Uterus (tissue), 4 donors: ENCODE results near the gene MSRB3. TPM values are rescaled to one million over a fixed set of nuclear protein-coding genes. Genes with fewer than 3 reads are reported as not detected.
A peak's percentile ranks its signal among the peaks of the same experiment; 100 is the strongest.

Experiments
- DNase-seq, 2 donors: peaks; one replicate each; pipeline ENCODE4 v3.0.0-alpha.2; 2019 to 2020
- H3K27ac ChIP-seq, 2 donors: fragments of 200-600 bp; sonication (generic); 1 replicate in 1 of 2; 2 replicates in 1 of 2; pipeline ENCODE4 v1.5.1; 2016 to 2018
- H3K27me3 ChIP-seq, 2 donors: fragments of 200-600 bp; sonication (generic); one replicate each; pipeline ENCODE4 v1.5.1; 2018 to 2019; ENCODE audit warnings: control low read depth in 1 of 2
- H3K36me3 ChIP-seq, 2 donors: fragments of 200-600 bp; sonication (generic); one replicate each; pipeline ENCODE4 v1.5.1; 2019; ENCODE audit warnings: control low read depth in 1 of 2
- H3K4me1 ChIP-seq, 2 donors: fragments of 200-600 bp; sonication (generic); one replicate each; pipeline ENCODE4 v1.5.1; 2018 to 2019; ENCODE audit warnings: control low read depth in 1 of 2
- H3K4me3 ChIP-seq, 2 donors: fragments of 200-600 bp; sonication (generic); 1 replicate in 1 of 2; 2 replicates in 1 of 2; pipeline ENCODE4 v1.5.1; 2018 to 2019; ENCODE audit warnings: mild to moderate bottlenecking in 1 of 2
- H3K9me3 ChIP-seq, 2 donors: fragments of 200-600 bp; sonication (generic); one replicate each; pipeline ENCODE4 v1.5.1; 2019; ENCODE audit warnings: control low read depth in 1 of 2
- POLR2A ChIP-seq, 2 donors: fragments of 450-650 bp; IDR thresholded peaks; one replicate each; pipeline ENCODE4 v1.6.1; 2016; ENCODE audit warnings: antibody characterized with exemption in 2 of 2, mild to moderate bottlenecking in 1 of 2, moderate library complexity in 1 of 2
- intact Hi-C: fragments of 100-400 bp; cut with DNase I; formaldehyde crosslinking; loops from one replicate; pipeline ENCODE4 v1.15.1; 2023; ENCODE audit warnings: low total_unique reads
- total RNA-seq, 4 donors: library from RNA; depleted of rRNA in 3 of 4; stranded (reverse); fragments of >200 nt in 3 of 4; gene quantifications; one replicate each; pipeline versions ENCODE4 v1.1.0 to v1.2.4, GENCODE V29; 2014 to 2023
- TF ChIP-seq, protein P1 (sequence below), 4 experiments: fragments of 200-600 bp in 2 of 4; fragments of 450-650 bp in 2 of 4; sonication (generic) in 2 of 4; IDR thresholded peaks; one replicate each; pipeline ENCODE4 v1.5.1; 2016 to 2019; ENCODE audit warnings: antibody characterized with exemption in 4 of 4, mild to moderate bottlenecking in 2 of 4, moderate library complexity in 1 of 4
- donor health status: DM: yes; HTN: yes; CAD: no.

MSRB3 gene
- total RNA-seq, 4 donors from 2014 or later = 53.8 to 126 (median 95.2) TPM

GRCh38 chr12:65329721-65330120, 51.2 kb downstream of the MSRB3 start:
- TF ChIP-seq, protein P1, sequence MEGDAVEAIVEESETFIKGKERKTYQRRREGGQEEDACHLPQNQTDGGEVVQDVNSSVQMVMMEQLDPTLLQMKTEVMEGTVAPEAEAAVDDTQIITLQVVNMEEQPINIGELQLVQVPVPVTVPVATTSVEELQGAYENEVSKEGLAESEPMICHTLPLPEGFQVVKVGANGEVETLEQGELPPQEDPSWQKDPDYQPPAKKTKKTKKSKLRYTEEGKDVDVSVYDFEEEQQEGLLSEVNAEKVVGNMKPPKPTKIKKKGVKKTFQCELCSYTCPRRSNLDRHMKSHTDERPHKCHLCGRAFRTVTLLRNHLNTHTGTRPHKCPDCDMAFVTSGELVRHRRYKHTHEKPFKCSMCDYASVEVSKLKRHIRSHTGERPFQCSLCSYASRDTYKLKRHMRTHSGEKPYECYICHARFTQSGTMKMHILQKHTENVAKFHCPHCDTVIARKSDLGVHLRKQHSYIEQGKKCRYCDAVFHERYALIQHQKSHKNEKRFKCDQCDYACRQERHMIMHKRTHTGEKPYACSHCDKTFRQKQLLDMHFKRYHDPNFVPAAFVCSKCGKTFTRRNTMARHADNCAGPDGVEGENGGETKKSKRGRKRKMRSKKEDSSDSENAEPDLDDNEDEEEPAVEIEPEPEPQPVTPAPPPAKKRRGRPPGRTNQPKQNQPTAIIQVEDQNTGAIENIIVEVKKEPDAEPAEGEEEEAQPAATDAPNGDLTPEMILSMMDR (IDR thresholded peaks at IDR 0.05) = no peak
- no peak for TF ChIP-seq POLR2A (IDR thresholded peaks at IDR 0.05)
- intact Hi-C loops = no loop called here
- H3K4me1 ChIP-seq = peaks cover 0 to 29% of the 10 kb centered on the region in 2 donors
- H3K27me3 ChIP-seq = no peaks in the 10 kb centered on the region
- H3K4me3 ChIP-seq = no peak overlapping the region
- no peak for DNase-seq
- no peak overlapping the region for H3K27ac ChIP-seq
- H3K9me3 ChIP-seq = no peaks in the 10 kb centered on the region
- no peaks in the 10 kb centered on the region for H3K36me3 ChIP-seq

- Histone ChIP-seq H3K4me1 (peaks cover 0 to 36% of the 10 kb centered on the region in 2 donors), H3K36me3 (no peaks in the 10 kb centered on the region), H3K4me3 (no peak overlapping the region), H3K27ac (no peak overlapping the region), H3K27me3 (no peaks in the 10 kb centered on the region), H3K9me3 (no peaks in the 10 kb centered on the region)
- intact Hi-C loops = no loop called here
- TF ChIP-seq POLR2A (IDR thresholded peaks at IDR 0.05) = no peak
- TF ChIP-seq, protein P1 (IDR thresholded peaks at IDR 0.05) = no peak
- no peak for DNase-seq
Observed at GRCh38 chr12:65330331-65330730, 51.8 kb downstream of the MSRB3 start.

GRCh38 chr12:65331456-65331855, 53.0 kb downstream of the MSRB3 start:
- no peak for DNase-seq
- no peak for TF ChIP-seq POLR2A (IDR thresholded peaks at IDR 0.05)
- TF ChIP-seq, protein P1 (IDR thresholded peaks at IDR 0.05) = no peak
- Histone ChIP-seq H3K27me3 (no peaks in the 10 kb centered on the region), H3K4me3 (no peak overlapping the region), H3K9me3 (no peaks in the 10 kb centered on the region), H3K4me1 (peaks cover 0 to 40% of the 10 kb centered on the region in 2 donors), H3K27ac (no peak overlapping the region), H3K36me3 (no peaks in the 10 kb centered on the region)
- intact Hi-C loops = no loop called here

DNA sequence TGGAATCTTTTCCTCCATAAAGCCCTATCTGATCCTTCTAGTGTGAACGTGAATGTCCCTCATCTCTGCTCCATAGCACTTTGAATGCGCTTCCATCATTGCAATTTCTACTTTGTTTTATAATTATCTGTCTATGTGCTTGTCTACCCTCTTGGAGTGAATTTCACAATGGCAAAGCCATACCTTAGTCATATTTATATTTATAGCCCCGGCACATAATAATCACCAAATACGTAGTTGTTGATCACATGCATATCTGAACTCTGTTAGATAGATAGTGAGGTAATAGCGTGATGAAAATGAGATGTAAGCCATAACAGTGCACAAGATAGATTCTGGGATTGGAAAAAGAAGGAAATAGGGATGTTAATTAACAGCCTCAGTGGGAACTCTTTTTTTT, 55.2 kb downstream of the MSRB3 start:
- Histone ChIP-seq H3K4me3 (no peak overlapping the region), H3K4me1 (peaks cover 0 to 30% of the 10 kb centered on the region in 2 donors), H3K27ac (peak overlapping the region in 1 of 2 donors; percentile 16), H3K9me3 (no peaks in the 10 kb centered on the region), H3K27me3 (no peaks in the 10 kb centered on the region), H3K36me3 (no peaks in the 10 kb centered on the region)
- no peak for DNase-seq
- TF ChIP-seq, protein P1 (IDR thresholded peaks at IDR 0.05) = no peak
- TF ChIP-seq POLR2A (IDR thresholded peaks at IDR 0.05) = no peak
- intact Hi-C loops = no loop called here

DNA sequence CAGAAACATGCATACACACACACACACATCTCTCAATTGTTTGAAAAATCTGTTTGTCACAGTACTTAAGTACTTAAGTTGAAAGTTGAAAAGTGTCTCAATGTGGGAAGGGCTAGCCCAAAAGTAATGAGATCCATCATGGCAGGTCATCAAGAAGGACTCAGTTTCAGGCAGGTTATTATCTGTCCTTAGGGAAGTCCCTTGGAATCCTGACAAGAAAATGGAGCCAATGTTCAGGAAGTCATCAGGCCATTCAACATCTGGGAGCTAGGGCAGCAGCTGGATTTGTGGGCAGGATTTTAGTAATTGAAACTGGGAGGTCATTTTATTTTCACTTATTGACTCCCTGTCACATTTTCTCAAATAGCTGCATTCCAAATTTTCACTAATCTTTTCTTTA, 56.0 kb downstream of the MSRB3 start:
- Histone ChIP-seq H3K4me3 (no peak overlapping the region), H3K4me1 (peaks cover 0 to 27% of the 10 kb centered on the region in 2 donors), H3K27me3 (no peaks in the 10 kb centered on the region), H3K9me3 (no peaks in the 10 kb centered on the region), H3K27ac (peak overlapping the region; percentile 34 to 35), H3K36me3 (no peaks in the 10 kb centered on the region)
- intact Hi-C loops = no loop called here
- no peak for DNase-seq
- no peak for TF ChIP-seq POLR2A (IDR thresholded peaks at IDR 0.05)
- TF ChIP-seq, protein P1 (IDR thresholded peaks at IDR 0.05) = no peak
